GM23338 (cell line): ENCODE data around the gene HTD2. TPM values are rescaled to one million over a fixed set of nuclear protein-coding genes. Genes with fewer than 3 reads are reported as not detected.
"Not testable (repeated sequence)": the region's sequence is repeated elsewhere in the genome, so short reads cannot be mapped to it uniquely, and the experiment has no call there.

ENCODE experiments used
- ATAC-seq: fragments of 200-7000 bp; cut with Tn5 transposase; 3 replicates; pipeline ENCODE4 v1.9.1; 2020
- DNase-seq: peaks from one replicate; pipeline ENCODE4 v3.0.0-alpha.2; 2015; ENCODE audit warnings: low spot score
- H2AFZ ChIP-seq: fragments of 200-600 bp; sonication (generic); 2 replicates; pipeline ENCODE4 v1.8.0; 2016; ENCODE audit warnings: antibody characterized with exemption, mild to moderate bottlenecking, moderate library complexity
- H3F3A ChIP-seq: fragments of 200-600 bp; sonication (generic); replicated peaks from 2 replicates; pipeline ENCODE4 v1.8.0; 2017; ENCODE audit warnings: antibody characterized with exemption, mixed run types, low read depth
- H3K27ac ChIP-seq: fragments of 200-600 bp; sonication (generic); 2 replicates; pipeline ENCODE4 v1.6.1; 2016; ENCODE audit warnings: low read depth
- H3K27me3 ChIP-seq: fragments of 200-600 bp; sonication (generic); 2 replicates; pipeline ENCODE4 v1.8.0; 2016; ENCODE audit warnings: mild to moderate bottlenecking, mixed run types, moderate library complexity; ENCODE audit not compliant: insufficient read depth
- H3K36me3 ChIP-seq: fragments of 200-600 bp; sonication (generic); 2 replicates; pipeline ENCODE4 v1.8.0; 2016; ENCODE audit warnings: mild to moderate bottlenecking; ENCODE audit not compliant: insufficient read depth
- H3K4me1 ChIP-seq: fragments of 200-600 bp; sonication (generic); 2 replicates; pipeline ENCODE4 v1.8.0; 2016; ENCODE audit warnings: mild to moderate bottlenecking, moderate library complexity; ENCODE audit not compliant: insufficient read depth
- H3K4me2 ChIP-seq: fragments of 200-600 bp; sonication (generic); 2 replicates; pipeline ENCODE4 v1.7.1; 2017; ENCODE audit warnings: mixed run types
- H3K4me3 ChIP-seq: fragments of 200-600 bp; sonication (generic); 2 replicates; pipeline ENCODE4 v1.6.1; 2016; ENCODE audit warnings: mixed run types
- H3K79me2 ChIP-seq: fragments of 200-600 bp; sonication (generic); replicated peaks from 2 replicates; pipeline ENCODE4 v1.8.0; 2017; ENCODE audit warnings: mild to moderate bottlenecking; ENCODE audit not compliant: insufficient read depth
- H3K9me2 ChIP-seq: fragments of 200-600 bp; sonication (generic); 2 replicates; pipeline ENCODE4 v1.8.0; 2017; ENCODE audit not compliant: insufficient read depth
- H4K20me1 ChIP-seq: fragments of 200-600 bp; sonication (generic); replicated peaks from 2 replicates; pipeline ENCODE4 v1.8.0; 2017; ENCODE audit warnings: mild to moderate bottlenecking; ENCODE audit not compliant: insufficient read depth
- H3K27ac Mint-ChIP-seq: 2 replicates; pipeline ENCODE4 v1.8.0; 2020; ENCODE audit warnings: inconsistent platforms, mild to moderate bottlenecking, moderate library complexity, mixed read lengths
- H3K27me3 Mint-ChIP-seq: 3 replicates; pipeline ENCODE4 v1.8.0; 2022; ENCODE audit warnings: low read depth, mild to moderate bottlenecking, moderate library complexity, mixed read lengths, inconsistent platforms; ENCODE audit not compliant: insufficient read depth, poor library complexity
- H3K36me3 Mint-ChIP-seq: 3 replicates; pipeline ENCODE4 v1.8.0; 2021; ENCODE audit warnings: low read depth, mild to moderate bottlenecking, inconsistent platforms, moderate library complexity, mixed read lengths
- H3K4me1 Mint-ChIP-seq: 3 replicates; pipeline ENCODE4 v1.8.0; 2020; ENCODE audit warnings: mild to moderate bottlenecking, inconsistent platforms, mixed read lengths
- H3K4me3 Mint-ChIP-seq: 3 replicates; pipeline ENCODE4 v1.8.0; 2021; ENCODE audit warnings: moderate library complexity, mild to moderate bottlenecking, inconsistent platforms, mixed read lengths
- H3K9me3 Mint-ChIP-seq: 3 replicates; pipeline ENCODE4 v1.8.0; 2020; ENCODE audit warnings: moderate library complexity, mild to moderate bottlenecking, inconsistent platforms, mixed read lengths
- CREB1 ChIP-seq: fragments of 250-450 bp; sonication (Bioruptor Pico); IDR thresholded peaks from 2 replicates; pipeline ENCODE4 v1.5.0; 2020; ENCODE audit warnings: low read depth, mild to moderate bottlenecking, moderate library complexity
- CTCF ChIP-seq, 2 experiments: fragments of 200-600 bp in 1 of 2; sonication (generic) in 1 of 2; conservative IDR thresholded peaks; 2 replicates each; pipeline versions ENCODE4 v1.5.1 to v1.6.1; 2016 to 2017; ENCODE audit warnings: antibody characterized with exemption in 2 of 2, low read depth in 2 of 2, mild to moderate bottlenecking in 2 of 2, moderate library complexity in 1 of 2
- EZH2 ChIP-seq: fragments of 200-600 bp; sonication (generic); IDR thresholded peaks from one replicate; pipeline ENCODE4 v1.8.0; 2017; ENCODE audit warnings: antibody characterized with exemption, mild to moderate bottlenecking, low read depth; ENCODE audit not compliant: unreplicated experiment
- EZH2phosphoT487 ChIP-seq: fragments of 200-600 bp; sonication (generic); IDR thresholded peaks from one replicate; pipeline ENCODE4 v1.8.1; 2018; ENCODE audit warnings: antibody characterized with exemption; ENCODE audit not compliant: unreplicated experiment
- JUNB ChIP-seq: IDR thresholded peaks from one replicate; pipeline ENCODE4 v1.6.1; 2016; ENCODE audit warnings: antibody characterized with exemption; ENCODE audit not compliant: unreplicated experiment
- NANOG ChIP-seq: IDR thresholded peaks from 2 replicates; pipeline ENCODE4 v1.6.1; 2016; ENCODE audit warnings: antibody characterized with exemption, borderline replicate concordance
- POLR2AphosphoS5 ChIP-seq: IDR thresholded peaks from 2 replicates; pipeline ENCODE4 v1.6.1; 2016; ENCODE audit warnings: antibody characterized with exemption, low read depth
- REST ChIP-seq: IDR thresholded peaks from one replicate; pipeline ENCODE4 v1.6.1; 2018; ENCODE audit warnings: antibody characterized with exemption; ENCODE audit not compliant: unreplicated experiment
- STAT1 ChIP-seq: IDR thresholded peaks from one replicate; pipeline ENCODE4 v1.6.1; 2016; ENCODE audit warnings: antibody characterized with exemption; ENCODE audit not compliant: unreplicated experiment
- ZNF114 ChIP-seq: fragments of 250-450 bp; sonication (Bioruptor Pico); IDR thresholded peaks from 2 replicates; pipeline ENCODE4 v1.5.0; 2020; ENCODE audit warnings: mild to moderate bottlenecking, moderate library complexity
- ZNF331 ChIP-seq: fragments of 250-450 bp; sonication (Bioruptor Pico); IDR thresholded peaks from 2 replicates; pipeline ENCODE4 v1.5.0; 2020; ENCODE audit warnings: low read depth, mild to moderate bottlenecking, moderate library complexity
- polyA plus RNA-seq: library from polyadenylated mRNA; unstranded; fragments of >200 nt; fragmentation: Nextera tagmentation; extraction: Ambion mirVana; gene quantifications from 2 replicates; pipeline ENCODE4 v1.2.1, GENCODE V29; 2016
- total RNA-seq: library from RNA; depleted of rRNA; stranded (reverse); fragments of >200 nt; shearing (Covaris generic); gene quantifications from 2 replicates; pipeline ENCODE4 v1.2.3, GENCODE V29; 2014

Gene HTD2
- total and polyA plus RNA-seq, 2 experiments from 2014 or later, result 19.3 to 24.2 TPM

GRCh38 chr3:58339146-58339545, 32.8 kb downstream of the HTD2 start:
- H3K36me3 ChIP-seq, H3K4me3 ChIP-seq, H3K27ac Mint-ChIP-seq, H3K27ac ChIP-seq, H3F3A ChIP-seq, H4K20me1 ChIP-seq, H3K4me2 ChIP-seq, H3K36me3 Mint-ChIP-seq, H3K79me2 ChIP-seq, H3K4me1 ChIP-seq, H3K4me3 Mint-ChIP-seq, H3K9me3 Mint-ChIP-seq, H3K27me3 ChIP-seq, ATAC-seq, H3K27me3 Mint-ChIP-seq, H3K9me2 ChIP-seq, DNase-seq, H2AFZ ChIP-seq: not testable (repeated sequence)
- peaks cover 10% of the 10 kb centered on the region for H3K4me1 Mint-ChIP-seq

- no peak overlapping the region for H3K27ac Mint-ChIP-seq
- Histone ChIP-seq H3K4me3 (no peak overlapping the region), H3K9me2 (no peaks in the 10 kb centered on the region)
These were observed 34.4 kb downstream of the HTD2 start for GRCh38 chr3:58340594-58341244.

GRCh38 chr3:58341376-58341775, 35.1 kb downstream of the HTD2 start:
- no peak overlapping the region for H3K27ac ChIP-seq
- Mint-ChIP-seq H3K36me3 (no peaks in the 10 kb centered on the region), H3K27me3 (no peaks in the 10 kb centered on the region), H3K4me3 (no peak overlapping the region), H3K27ac (no peak overlapping the region), H3K9me3 (no peaks in the 10 kb centered on the region), H3K4me1 (no peaks in the 10 kb centered on the region)
- no peaks in the 10 kb centered on the region for H3K36me3 ChIP-seq
- H3F3A ChIP-seq, result no peaks in the 10 kb centered on the region
- ATAC-seq (no peak), DNase-seq (no peak)
- H2AFZ ChIP-seq, result no peak overlapping the region
- no peaks in the 10 kb centered on the region for H3K4me1 ChIP-seq
- H4K20me1 ChIP-seq, result no peaks in the 10 kb centered on the region
- H3K9me2 ChIP-seq, result no peaks in the 10 kb centered on the region
- no peaks in the 10 kb centered on the region for H3K27me3 ChIP-seq
- no peak overlapping the region for H3K4me3 ChIP-seq
- no peaks in the 10 kb centered on the region for H3K79me2 ChIP-seq
- H3K4me2 ChIP-seq, result no peak overlapping the region
- no peak for TF ChIP-seq POLR2AphosphoS5
- no peak for TF ChIP-seq STAT1
- TF ChIP-seq EZH2, result no peak
- no peak for TF ChIP-seq JUNB
- TF ChIP-seq ZNF114 (CRISPR knock-in tag), result no peak
- no peak for TF ChIP-seq EZH2phosphoT487
- no peak for TF ChIP-seq NANOG
- TF ChIP-seq ZNF331 (CRISPR knock-in tag), result no peak
- no peak for TF ChIP-seq REST
- no peak for TF ChIP-seq CTCF (conservative IDR thresholded peaks at IDR 0.05; ENCODE audit: low read depth in 2 of 2)
- TF ChIP-seq CREB1, result no peak

More at GRCh38 chr3:58340594-58341244, 34.4 kb downstream of the HTD2 start:
- Mint-ChIP-seq H3K9me3 (no peaks in the 10 kb centered on the region), H3K4me1 (no peaks in the 10 kb centered on the region), H3K27me3 (no peaks in the 10 kb centered on the region), H3K4me3 (no peak overlapping the region), H3K36me3 (no peaks in the 10 kb centered on the region)
- Histone ChIP-seq H3K4me2 (no peak overlapping the region), H3K27ac (no peak overlapping the region), H3K27me3 (no peaks in the 10 kb centered on the region), H3K4me1 (no peaks in the 10 kb centered on the region), H3K79me2 (no peaks in the 10 kb centered on the region), H4K20me1 (no peaks in the 10 kb centered on the region), H3K36me3 (no peaks in the 10 kb centered on the region), H2AFZ (no peak overlapping the region), H3F3A (no peaks in the 10 kb centered on the region)
- DNase-seq, result no peak
- no peak for ATAC-seq
- TF ChIP-seq POLR2AphosphoS5, result no peak
- TF ChIP-seq STAT1, result no peak
